ENCODE measurements around the gene GLYATL2.

GLYATL2 gene

GRCh38 chr11:58801302-58801701, 43.2 kb downstream of the GLYATL2 start:
- no peak for DNase-seq (ENCODE audit: low read depth, low spot score)

GRCh38 chr11:58796333-58796732, 48.2 kb downstream of the GLYATL2 start:
- DNase-seq (ENCODE audit: low read depth, low spot score): peak; percentile 8

- peak; percentile 54 for DNase-seq (ENCODE audit: low read depth, low spot score)
Measured at GRCh38 chr11:58788355-58789023, 56.0 kb downstream of the GLYATL2 start.

GRCh38 chr11:58787903-58788302, 56.6 kb downstream of the GLYATL2 start:
- DNase-seq (ENCODE audit: low read depth, low spot score): peak; percentile 2

- DNase-seq (ENCODE audit: low read depth, low spot score): no peak
Measured at GRCh38 chr11:58786693-58787092, 57.8 kb downstream of the GLYATL2 start.

- no peak for DNase-seq (ENCODE audit: low read depth, low spot score)
Measured at GRCh38 chr11:58784995-58785394, 59.5 kb downstream of the GLYATL2 start.

Measured in astrocyte of the hippocampus (primary cell).